ENCODE results near the gene SFXN3.
"Not testable (repeated sequence)": the region's sequence is repeated elsewhere in the genome, so short reads cannot be mapped to it uniquely, and the experiment has no call there.

SFXN3 gene

GRCh38 chr10:101016814-101017213, 14.2 kb upstream of the SFXN3 start:
- no peak for DNase-seq

GRCh38 chr10:101018118-101018599, 12.9 kb upstream of the SFXN3 start:
- no peak for DNase-seq

GRCh38 chr10:101018600-101019439, 12.2 kb upstream of the SFXN3 start:
- peak; percentile 85 for DNase-seq

- no peak for DNase-seq
Measured at GRCh38 chr10:101019440-101019703, 11.7 kb upstream of the SFXN3 start.

GRCh38 chr10:101020427-101021075, 10.5 kb upstream of the SFXN3 start:
- DNase-seq: no peak

GRCh38 chr10:101021239-101021638, 9.8 kb upstream of the SFXN3 start:
- DNase-seq: no peak

GRCh38 chr10:101021692-101022251, 9.3 kb upstream of the SFXN3 start:
- no peak for DNase-seq

- DNase-seq: no peak
Measured at GRCh38 chr10:101022967-101023705, 7.9 kb upstream of the SFXN3 start.

GRCh38 chr10:101027106-101027720, 3.8 kb upstream of the SFXN3 start:
- DNase-seq: no peak

- no peak for DNase-seq
Measured at GRCh38 chr10:101028446-101029337, 2.3 kb upstream of the SFXN3 start.

GRCh38 chr10:101029520-101030295, 1.3 kb upstream of the SFXN3 start:
- no peak for DNase-seq

GRCh38 chr10:101030496-101031127, 422 bp upstream of the SFXN3 start:
- DNase-seq: no peak

GRCh38 chr10:101031796-101032636, 982 bp downstream of the SFXN3 start:
- peak; percentile 83 for DNase-seq

- peak; percentile 80 for DNase-seq
Measured at GRCh38 chr10:101032637-101033224, 1.7 kb downstream of the SFXN3 start.

GRCh38 chr10:101033276-101033675, 2.2 kb downstream of the SFXN3 start:
- no peak for DNase-seq

- DNase-seq: not testable (repeated sequence)
Measured at GRCh38 chr10:101034404-101034803, 3.4 kb downstream of the SFXN3 start.

- no peak for DNase-seq
Measured at GRCh38 chr10:101035314-101035713, 4.3 kb downstream of the SFXN3 start.

- no peak for DNase-seq
Measured at GRCh38 chr10:101035916-101036702, 5.1 kb downstream of the SFXN3 start.
